Neural progenitor cell (in vitro differentiated cells): ENCODE results near the gene AP2A1.

Experiments
- CTCF ChIP-seq: fragments of 200-600 bp; sonication (generic); IDR thresholded peaks from 2 replicates; pipeline ENCODE4 v1.5.1; 2017; ENCODE audit warnings: antibody characterized with exemption, mild to moderate bottlenecking
- EZH2 ChIP-seq: fragments of 200-600 bp; sonication (generic); IDR thresholded peaks from 2 replicates; pipeline ENCODE4 v1.6.1; 2017; ENCODE audit warnings: antibody characterized with exemption, mild to moderate bottlenecking, moderate library complexity
- EZH2phosphoT487 ChIP-seq: fragments of 200-600 bp; sonication (generic); IDR thresholded peaks from 2 replicates; pipeline ENCODE4 v1.6.1; 2017; ENCODE audit warnings: antibody characterized with exemption

DNA sequence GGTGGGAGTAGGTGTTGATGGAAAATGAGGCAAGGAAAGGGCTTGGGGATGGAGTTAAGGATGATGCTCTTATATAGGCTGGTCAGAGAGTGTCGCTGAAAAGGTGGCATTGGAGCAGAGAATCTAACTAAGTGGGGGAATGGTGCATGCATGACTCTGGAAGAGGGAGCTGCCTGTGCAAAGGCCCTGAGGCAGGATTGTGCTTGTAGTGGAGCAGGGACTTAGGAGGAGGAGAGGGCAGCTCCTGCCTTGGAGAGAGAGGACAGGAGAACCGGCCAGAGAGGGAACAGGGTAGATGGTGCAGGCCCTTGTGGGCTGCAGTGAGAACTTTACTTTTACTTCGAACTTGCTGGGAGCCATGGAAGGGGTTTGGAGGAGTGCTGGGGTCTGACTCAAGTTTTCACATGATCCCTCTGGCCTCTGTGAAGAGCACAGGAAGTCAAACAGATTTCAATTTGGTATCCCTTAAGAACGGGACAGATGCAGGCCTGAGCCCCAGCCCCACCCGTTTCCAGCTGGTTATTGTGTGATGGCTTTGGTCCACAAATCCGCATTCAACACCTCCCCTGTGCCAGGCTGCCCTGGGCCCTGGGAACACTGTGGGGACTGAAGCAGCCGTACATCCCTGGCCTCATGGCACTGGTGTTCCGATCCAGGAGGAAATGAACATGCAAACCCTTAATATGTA lies 7.0 kb downstream of the AP2A1 start:
- TF ChIP-seq CTCF: no peak
- no peak for TF ChIP-seq EZH2phosphoT487
- TF ChIP-seq EZH2: no peak
